Esophagus (tissue), 2 donors: ENCODE measurements around the gene GSTM1. TPM values are rescaled to one million over a fixed set of nuclear protein-coding genes. Genes with fewer than 3 reads are reported as not detected.
A peak's percentile ranks its signal among the peaks of the same experiment; 100 is the strongest.
"Not testable (repeated sequence)": the region's sequence is repeated elsewhere in the genome, so short reads cannot be mapped to it uniquely, and the experiment has no call there.

ENCODE experiments used
- H3K27ac ChIP-seq, 2 donors: one replicate each; pipeline ENCODE4 v1.5.1; 2013; ENCODE audit warnings: low read depth in 2 of 2, mild to moderate bottlenecking in 2 of 2, inconsistent platforms in 1 of 2, low read length in 1 of 2, moderate library complexity in 1 of 2
- H3K27me3 ChIP-seq, 2 donors: one replicate each; pipeline ENCODE4 v1.6.1; 2013; ENCODE audit warnings: low read length in 2 of 2, control low read depth in 1 of 2, mild to moderate bottlenecking in 1 of 2; ENCODE audit not compliant: insufficient read depth in 2 of 2, control insufficient read depth in 1 of 2
- H3K36me3 ChIP-seq, 2 donors: one replicate each; pipeline ENCODE4 v1.6.1; 2013; ENCODE audit warnings: low read length in 1 of 2; ENCODE audit not compliant: control insufficient read depth in 2 of 2, insufficient read depth in 2 of 2
- H3K4me1 ChIP-seq, 2 donors: one replicate each; pipeline ENCODE4 v1.6.1; 2013; ENCODE audit warnings: low read length in 1 of 2; ENCODE audit not compliant: control insufficient read depth in 2 of 2, insufficient read depth in 2 of 2
- H3K4me3 ChIP-seq, 2 donors: one replicate each; pipeline ENCODE4 v1.5.1; 2013; ENCODE audit warnings: low read length in 2 of 2, mild to moderate bottlenecking in 2 of 2, low read depth in 1 of 2, moderate library complexity in 1 of 2
- H3K9me3 ChIP-seq, 2 donors: one replicate each; pipeline ENCODE4 v1.6.1; 2013; ENCODE audit warnings: mild to moderate bottlenecking in 2 of 2, low read depth in 1 of 2, low read length in 1 of 2, moderate library complexity in 1 of 2; ENCODE audit not compliant: control insufficient read depth in 2 of 2, insufficient read depth in 1 of 2
- WGBS, 2 donors: extraction: QIAGEN DNeasy Blood & Tissue Kit; methylation state at CpG; one replicate each; pipeline ENCODE4 v1.1.7; 2013; 5-methylcytosine and 5-hydroxymethylcytosine counted together
- polyA plus RNA-seq, 2 donors: library from polyadenylated mRNA; stranded (reverse); fragments of 200-250 nt; gene quantifications; one replicate each; pipeline ENCODE4 v1.2.3, GENCODE V29; 2013
- donor health status: healthy with polysubstance abuse.
- donor health status: Bipolar disorder and iron deficiency.

GSTM1 gene
- polyA plus RNA-seq, 2 donors, result 125 to 132 TPM

DNA sequence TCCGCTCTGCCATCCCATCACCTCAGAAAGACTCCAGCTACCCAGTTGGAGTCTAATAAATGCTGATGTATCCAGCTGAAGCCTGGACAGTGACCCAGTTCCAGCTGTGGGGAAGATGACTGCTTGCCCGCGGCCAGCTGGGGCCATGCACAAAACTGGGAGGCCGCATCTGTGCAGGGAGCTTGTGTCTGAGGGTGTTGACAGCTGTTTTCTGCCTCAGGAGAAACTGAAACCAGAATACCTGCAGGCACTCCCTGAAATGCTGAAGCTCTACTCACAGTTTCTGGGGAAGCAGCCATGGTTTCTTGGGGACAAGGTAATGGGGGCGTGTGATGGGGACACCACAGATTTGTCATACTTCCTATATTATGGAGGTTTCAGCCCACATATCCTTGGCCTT, 16.6 kb upstream of the GSTM1 start:
- no peak overlapping the region for H3K27ac ChIP-seq
- H3K36me3 ChIP-seq, result no peaks in the 10 kb centered on the region
- WGBS, 2 donors, result 90 to 91% methylated on average over 5 of the region's 5 CpGs
- no peaks in the 10 kb centered on the region for H3K27me3 ChIP-seq
- H3K4me3 ChIP-seq, result no peak overlapping the region
- H3K4me1 ChIP-seq, result no peaks in the 10 kb centered on the region
- no peaks in the 10 kb centered on the region for H3K9me3 ChIP-seq

DNA sequence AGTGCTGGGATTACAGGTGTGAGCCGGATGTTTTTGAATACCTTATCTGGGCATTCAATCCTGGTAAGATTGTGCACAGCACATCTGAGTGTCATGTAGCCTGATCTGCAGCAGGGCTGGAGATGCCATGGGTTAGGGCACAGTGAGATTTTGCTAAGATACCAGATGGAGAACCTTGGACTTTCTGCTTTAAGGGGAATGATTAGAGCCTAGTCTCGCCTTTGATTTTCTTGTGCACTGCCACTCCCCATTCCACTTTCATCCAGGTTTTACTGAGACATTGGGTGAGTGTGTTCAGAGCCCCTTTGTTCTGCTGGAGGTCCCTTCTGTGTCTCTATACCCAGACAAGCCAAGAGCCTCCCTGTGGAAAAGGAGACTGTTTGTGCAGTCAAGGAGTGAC, 13.8 kb upstream of the GSTM1 start:
- H3K4me1 ChIP-seq, H3K27ac ChIP-seq, H3K9me3 ChIP-seq, H3K36me3 ChIP-seq, H3K27me3 ChIP-seq, H3K4me3 ChIP-seq: not testable (repeated sequence)
- 79 to 88% methylated on average over 2 of the region's 2 CpGs for WGBS, 2 donors

DNA sequence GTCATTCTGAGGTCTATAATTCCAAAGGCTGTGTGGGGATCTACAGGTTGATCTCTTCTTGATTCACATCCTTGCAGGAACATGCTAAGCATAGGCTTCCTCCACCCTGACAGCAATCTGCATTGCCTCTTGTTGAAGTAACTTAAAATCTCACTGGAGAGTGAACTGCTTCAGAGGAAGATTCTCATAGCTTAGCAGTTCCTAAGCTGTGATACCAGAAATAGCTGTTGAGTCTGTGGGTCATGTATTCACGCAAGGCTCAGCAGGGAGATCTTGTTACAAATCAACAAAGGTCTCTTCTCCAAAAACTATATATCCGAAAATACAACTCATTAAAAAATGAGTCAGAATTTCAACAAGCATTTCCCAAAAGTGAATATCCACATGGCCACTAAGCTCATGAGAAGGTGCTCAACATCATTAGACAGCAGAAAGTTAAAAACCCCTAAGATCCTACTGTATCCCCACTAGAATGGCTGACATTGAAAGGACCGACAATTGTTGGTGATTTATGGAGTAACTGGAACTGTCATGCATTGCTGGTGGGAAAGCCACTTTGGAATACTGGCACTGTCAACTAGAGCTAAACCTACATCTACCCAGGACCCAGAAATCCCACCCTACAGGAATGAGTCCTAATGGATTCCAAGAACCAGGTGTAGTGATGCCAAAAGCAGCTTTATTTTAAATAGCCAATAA, 10.8 kb upstream of the GSTM1 start:
- not testable (repeated sequence) for H3K4me1 ChIP-seq, H3K36me3 ChIP-seq, H3K9me3 ChIP-seq, H3K4me3 ChIP-seq, H3K27me3 ChIP-seq, H3K27ac ChIP-seq
- WGBS, 2 donors, result 82 to 84% methylated on average over 3 of the region's 3 CpGs

DNA sequence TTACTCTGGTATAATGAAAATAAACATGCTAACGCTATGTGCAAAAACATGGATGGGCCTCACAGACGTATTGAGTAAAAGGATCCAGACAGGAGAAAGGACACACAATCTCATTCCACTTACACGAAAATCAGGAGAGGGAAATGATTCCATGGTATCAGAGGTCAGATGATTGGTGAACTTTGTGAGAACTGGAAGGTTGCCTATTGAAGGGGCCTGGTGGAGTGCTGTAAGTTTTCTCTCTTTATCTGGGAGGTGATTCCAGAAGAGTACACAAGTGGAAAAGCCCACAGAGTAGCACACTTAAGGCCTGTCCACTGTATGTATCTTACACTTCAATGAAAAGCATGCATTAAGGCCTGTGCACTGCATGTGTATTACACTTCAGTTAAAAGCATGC, 10.2 kb upstream of the GSTM1 start:
- Histone ChIP-seq H3K9me3 (no peaks in the 10 kb centered on the region), H3K36me3 (no peaks in the 10 kb centered on the region), H3K27ac (no peak overlapping the region), H3K4me1 (no peaks in the 10 kb centered on the region), H3K4me3 (no peak overlapping the region), H3K27me3 (no peaks in the 10 kb centered on the region)
- 71 to 73% methylated on average over 3 of the region's 3 CpGs for WGBS, 2 donors

DNA sequence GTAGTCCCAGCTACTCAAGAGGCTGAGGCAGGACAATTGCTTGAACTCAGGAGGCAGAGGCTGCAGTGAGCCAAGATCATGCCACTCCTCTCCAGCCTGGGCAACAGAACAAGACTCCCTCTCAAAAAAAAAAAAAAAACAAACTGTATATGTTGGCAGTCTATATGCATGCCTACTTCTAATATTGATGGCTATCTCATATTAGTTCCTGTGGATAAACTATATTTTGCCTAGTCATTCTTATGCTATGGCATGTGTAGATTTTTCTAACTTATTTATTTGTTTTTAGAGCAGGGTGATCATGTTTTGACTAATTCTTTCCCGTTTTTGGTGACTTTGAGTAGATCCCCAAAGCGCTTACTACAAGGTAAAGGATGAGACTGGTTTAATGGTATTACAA, 9.0 kb upstream of the GSTM1 start:
- not testable (repeated sequence) for H3K4me3 ChIP-seq, H3K27ac ChIP-seq, H3K27me3 ChIP-seq, H3K36me3 ChIP-seq, H3K9me3 ChIP-seq, H3K4me1 ChIP-seq
- WGBS, 2 donors, result 87 to 90% methylated on average over 2 of the region's 2 CpGs

DNA sequence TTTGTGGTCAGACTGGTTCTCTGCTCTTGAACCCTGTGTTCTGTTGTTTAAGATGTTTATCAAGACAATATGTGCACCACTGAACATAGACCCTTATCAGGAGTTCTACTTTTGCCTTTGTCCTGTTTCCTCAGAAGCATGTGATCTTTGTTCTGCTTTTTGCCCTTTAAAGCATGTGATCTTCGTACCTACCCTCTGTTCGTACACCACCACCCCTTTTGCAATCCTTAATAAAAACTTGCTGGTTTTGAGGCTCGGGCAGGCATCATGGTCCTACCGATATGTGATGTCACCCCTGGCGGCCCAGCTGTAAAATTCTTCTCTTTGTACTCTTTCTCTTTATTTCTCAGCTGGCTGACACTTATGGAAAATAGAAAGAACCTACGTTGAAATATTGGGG, 2.8 kb upstream of the GSTM1 start:
- not testable (repeated sequence) for H3K36me3 ChIP-seq, H3K27me3 ChIP-seq, H3K4me3 ChIP-seq, H3K9me3 ChIP-seq, H3K27ac ChIP-seq, H3K4me1 ChIP-seq
- 80 to 95% methylated on average over 6 of the region's 6 CpGs for WGBS, 2 donors

DNA sequence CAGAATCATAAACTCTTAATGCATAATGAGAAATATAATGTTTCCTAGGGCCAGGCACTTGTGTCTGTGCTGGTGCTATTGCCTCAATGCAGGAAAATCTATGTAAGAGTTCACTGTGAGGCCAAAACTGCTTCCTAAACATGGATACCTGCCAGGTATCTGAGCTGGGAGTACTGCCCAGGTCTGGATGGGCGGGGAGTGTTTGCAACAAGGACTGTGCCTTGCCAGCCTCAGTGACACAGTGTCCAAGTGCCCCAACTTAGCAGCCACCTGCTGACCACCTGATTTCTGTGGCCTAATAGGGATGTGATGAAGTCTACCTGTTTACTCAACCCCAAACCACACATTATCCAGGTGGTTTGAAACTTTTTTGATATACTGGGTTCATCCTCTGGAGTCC, 2.2 kb upstream of the GSTM1 start:
- WGBS, 2 donors, result 41 to 67% methylated on average over 1 of the region's 1 CpG
- not testable (repeated sequence) for H3K9me3 ChIP-seq, H3K4me3 ChIP-seq, H3K27me3 ChIP-seq, H3K27ac ChIP-seq, H3K4me1 ChIP-seq, H3K36me3 ChIP-seq

DNA sequence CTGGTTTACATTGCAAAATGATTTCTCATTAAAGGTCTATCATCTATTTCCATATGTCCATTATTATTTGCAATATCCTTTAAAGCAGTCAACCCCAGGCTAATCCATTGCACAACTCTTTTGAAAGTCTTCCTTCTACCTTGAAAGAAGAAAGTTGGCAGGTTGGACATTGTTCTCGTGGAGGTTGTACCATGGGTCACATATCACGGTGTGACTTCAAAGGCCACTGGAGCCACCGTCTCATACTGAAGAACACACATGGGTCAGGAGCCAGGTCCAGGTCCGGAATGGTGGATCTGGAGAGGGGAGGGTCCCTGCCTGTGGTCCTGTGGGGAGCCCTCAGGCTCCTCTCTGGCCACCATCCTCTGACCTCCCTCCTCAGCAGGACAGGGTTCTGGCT, 1.7 kb upstream of the GSTM1 start:
- H3K4me3 ChIP-seq, H3K36me3 ChIP-seq, H3K27ac ChIP-seq, H3K9me3 ChIP-seq, H3K27me3 ChIP-seq, H3K4me1 ChIP-seq: not testable (repeated sequence)
- WGBS, 2 donors, result 60 to 76% methylated on average over 4 of the region's 4 CpGs

DNA sequence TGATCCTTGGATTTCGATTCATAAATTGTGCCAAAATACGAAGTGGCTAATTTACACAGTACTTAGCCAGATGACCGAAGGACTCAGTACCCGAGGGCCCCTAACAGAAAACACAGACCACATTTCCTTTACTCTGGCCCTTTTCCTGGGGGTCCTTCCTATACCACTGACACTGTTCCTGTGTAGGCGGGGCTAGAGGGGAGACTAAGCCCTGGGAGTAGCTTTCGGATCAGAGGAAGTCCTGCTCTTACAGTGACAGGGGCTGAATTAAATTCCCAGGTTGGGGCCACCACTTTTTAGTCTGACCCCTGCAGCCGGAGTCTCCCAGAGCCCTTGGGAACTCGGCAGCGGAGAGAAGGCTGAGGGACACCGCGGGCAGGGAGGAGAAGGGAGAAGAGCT, 508 bp upstream of the GSTM1 start:
- peak overlapping the region; percentile 75 to 81 for H3K27ac ChIP-seq
- WGBS, 2 donors, result 28 to 33% methylated on average over 11 of the region's 11 CpGs

DNA sequence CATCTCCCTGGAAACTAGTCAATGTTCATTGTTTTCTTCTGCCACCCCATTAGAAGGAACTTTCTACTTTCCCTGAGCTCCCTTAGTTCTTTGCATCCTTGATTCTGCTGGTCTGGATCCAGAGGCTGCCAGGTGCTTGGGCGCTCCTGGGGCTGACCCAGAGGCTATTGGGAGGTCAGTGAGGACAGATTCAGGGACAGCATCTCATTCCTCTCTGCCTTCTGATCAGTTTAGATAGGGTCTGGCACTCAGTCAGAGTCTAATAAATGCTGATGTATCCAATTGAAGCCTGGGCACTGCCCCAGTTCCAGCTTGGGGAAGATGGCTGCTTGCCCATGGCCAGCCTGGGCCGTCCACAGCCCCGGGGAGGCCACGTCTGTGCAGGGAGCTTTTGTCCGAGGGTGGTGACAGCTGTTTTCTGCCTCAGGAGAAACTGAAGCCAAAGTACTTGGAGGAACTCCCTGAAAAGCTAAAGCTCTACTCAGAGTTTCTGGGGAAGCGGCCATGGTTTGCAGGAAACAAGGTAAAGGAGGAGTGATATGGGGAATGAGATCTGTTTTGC, 2.3 kb downstream of the GSTM1 start:
- H3K4me3 ChIP-seq, result no peak overlapping the region
- no peaks in the 10 kb centered on the region for H3K4me1 ChIP-seq
- H3K9me3 ChIP-seq, result no peaks in the 10 kb centered on the region
- 56 to 59% methylated on average over 6 of the region's 6 CpGs for WGBS, 2 donors
- H3K36me3 ChIP-seq, result no peaks in the 10 kb centered on the region
- H3K27ac ChIP-seq, result peak overlapping the region in 1 of 2 donors; percentile 4
- no peaks in the 10 kb centered on the region for H3K27me3 ChIP-seq

More for the DNA sequence above, 508 bp upstream of the GSTM1 start:
- not testable (repeated sequence) for H3K27me3 ChIP-seq, H3K4me1 ChIP-seq, H3K36me3 ChIP-seq, H3K9me3 ChIP-seq
- H3K4me3 ChIP-seq, result peak overlapping the region in 1 of 2 donors; percentile 13
